Liver (tissue), 9 donors: Measurements from ENCODE around the gene XRCC6. TPM values are rescaled to one million over a fixed set of nuclear protein-coding genes. Genes with fewer than 3 reads are reported as not detected.

Experiments
- DNase-seq: peaks from one replicate; pipeline ENCODE4 v3.0.0-alpha.2; 2017; ENCODE audit warnings: low spot score
- H3K27ac ChIP-seq, 2 donors: one replicate each; pipeline ENCODE4 v1.7.0; 2013; ENCODE audit warnings: inconsistent platforms in 2 of 2, low read length in 2 of 2, control low read depth in 1 of 2, low read depth in 1 of 2, mild to moderate bottlenecking in 1 of 2
- H3K27me3 ChIP-seq, 4 donors: one replicate each; pipeline versions ENCODE4 v1.6.1 to v1.7.0; 2013; ENCODE audit warnings: low read length in 3 of 4, inconsistent platforms in 1 of 4, mild to moderate bottlenecking in 1 of 4, moderate library complexity in 1 of 4; ENCODE audit not compliant: control insufficient read depth in 4 of 4, insufficient read depth in 4 of 4
- H3K36me3 ChIP-seq, 4 donors: one replicate each; pipeline versions ENCODE4 v1.6.1 to v1.7.0; 2013; ENCODE audit warnings: low read length in 3 of 4, mild to moderate bottlenecking in 3 of 4, low read depth in 1 of 4, moderate library complexity in 1 of 4; ENCODE audit not compliant: control insufficient read depth in 4 of 4, insufficient read depth in 3 of 4
- H3K4me1 ChIP-seq, 4 donors: one replicate each; pipeline versions ENCODE4 v1.6.1 to v1.7.0; 2013; ENCODE audit warnings: low read length in 3 of 4, mild to moderate bottlenecking in 3 of 4, moderate library complexity in 1 of 4; ENCODE audit not compliant: control insufficient read depth in 4 of 4, insufficient read depth in 4 of 4
- H3K4me3 ChIP-seq, 3 donors: one replicate each; pipeline versions ENCODE4 v1.6.1 to v1.7.0; 2013; ENCODE audit warnings: low read length in 3 of 3, control low read depth in 1 of 3, low read depth in 1 of 3, mild to moderate bottlenecking in 1 of 3
- H3K9ac ChIP-seq, 2 donors: one replicate each; pipeline ENCODE4 v1.7.0; 2013; ENCODE audit warnings: low read length in 2 of 2, mild to moderate bottlenecking in 2 of 2, moderate library complexity in 2 of 2, control low read depth in 1 of 2, low read depth in 1 of 2
- H3K9me3 ChIP-seq, 4 donors: one replicate each; pipeline versions ENCODE4 v1.6.1 to v1.7.0; 2013; ENCODE audit warnings: low read length in 3 of 4; ENCODE audit not compliant: control insufficient read depth in 4 of 4
- CTCF ChIP-seq: fragments of 150-350 bp; IDR thresholded peaks from 2 replicates; pipeline ENCODE4 v1.5.1; 2017; ENCODE audit warnings: improper control_type of control experiment, low read depth, low read length; ENCODE audit not compliant: missing input control
- FOXA2 ChIP-seq: IDR thresholded peaks from 2 replicates; pipeline ENCODE4 v1.6.1; 2016; ENCODE audit warnings: antibody characterized with exemption
- GABPA ChIP-seq, 2 donors: IDR thresholded peaks in 1 of 2; conservative IDR thresholded peaks in 1 of 2; 2 replicates each; pipeline ENCODE4 v1.6.1; 2016; ENCODE audit warnings: antibody characterized with exemption in 2 of 2, mild to moderate bottlenecking in 1 of 2, moderate library complexity in 1 of 2
- HNF4A ChIP-seq, 2 donors: conservative IDR thresholded peaks; 2 replicates each; pipeline ENCODE4 v1.6.1; 2016; ENCODE audit warnings: antibody characterized with exemption in 2 of 2, mild to moderate bottlenecking in 2 of 2
- HNF4G ChIP-seq: IDR thresholded peaks from 2 replicates; pipeline ENCODE4 v1.6.1; 2016; ENCODE audit warnings: antibody characterized with exemption
- JUND ChIP-seq, 2 donors: IDR thresholded peaks; 2 replicates each; pipeline ENCODE4 v1.6.1; 2016; ENCODE audit warnings: antibody characterized with exemption in 2 of 2
- NR2F2 ChIP-seq: IDR thresholded peaks from 2 replicates; pipeline ENCODE4 v1.6.1; 2016; ENCODE audit warnings: antibody characterized with exemption
- RAD21 ChIP-seq, 2 donors: IDR thresholded peaks; 2 replicates each; pipeline ENCODE4 v1.6.1; 2016; ENCODE audit warnings: antibody characterized with exemption in 2 of 2, mild to moderate bottlenecking in 2 of 2
- RXRA ChIP-seq, 2 donors: IDR thresholded peaks; 2 replicates each; pipeline ENCODE4 v1.6.1; 2017 to 2018; ENCODE audit warnings: antibody characterized with exemption in 2 of 2, mild to moderate bottlenecking in 1 of 2
- SP1 ChIP-seq: IDR thresholded peaks from 2 replicates; pipeline ENCODE4 v1.6.1; 2018; ENCODE audit warnings: antibody characterized with exemption, mild to moderate bottlenecking
- ZBTB33 ChIP-seq: IDR thresholded peaks from 2 replicates; pipeline ENCODE4 v1.6.1; 2016; ENCODE audit warnings: antibody characterized with exemption
- WGBS: extraction: QIAGEN DNeasy Blood & Tissue Kit; methylation state at CpG from one replicate; pipeline ENCODE4 v1.1.7; 2013; 5-methylcytosine and 5-hydroxymethylcytosine counted together
- polyA plus RNA-seq, 2 donors: library from polyadenylated mRNA; stranded (reverse) in 1 of 2; unstranded in 1 of 2; fragments of 200-250 nt in 1 of 2; fragments of >200 nt in 1 of 2; fragmentation: Nextera tagmentation in 1 of 2; extraction: Ambion mirVana in 1 of 2; gene quantifications; one replicate each; pipeline versions ENCODE4 v1.2.1 to v1.2.3, GENCODE V29; 2013 to 2015
- total RNA-seq, 2 donors: library from RNA; depleted of rRNA; stranded (reverse); fragments of >200 nt; gene quantifications; one replicate each; pipeline ENCODE4 v1.2.3, GENCODE V29; 2014
- TF ChIP-seq, protein P1 (sequence below): IDR thresholded peaks from 2 replicates; pipeline ENCODE4 v1.6.1; 2016; ENCODE audit warnings: antibody characterized with exemption
- TF ChIP-seq, protein P2 (sequence below): IDR thresholded peaks from 2 replicates; pipeline ENCODE4 v1.6.1; 2016; ENCODE audit warnings: antibody characterized with exemption
- TF ChIP-seq, protein P3 (sequence below): IDR thresholded peaks from 2 replicates; pipeline ENCODE4 v1.6.1; 2016; ENCODE audit warnings: antibody characterized with exemption, mild to moderate bottlenecking
- donor health status: healthy.
- donor health status: healthy.
- donor health status: healthy.
- donor health status: healthy.
- donor health status: healthy.

XRCC6 gene
- total and polyA plus RNA-seq, 4 donors = 81.8 to 148 (median 96.0) TPM

- H3K27me3 ChIP-seq = no peaks in the 10 kb centered on the region
- DNase-seq = no peak
- H3K4me1 ChIP-seq = no peaks in the 10 kb centered on the region
- no peaks in the 10 kb centered on the region for H3K9me3 ChIP-seq
- TF ChIP-seq GABPA (IDR thresholded peaks at IDR 0.05 in 1 of 2, conservative IDR thresholded peaks at IDR 0.05 in 1 of 2) = no peak
- TF ChIP-seq JUND (IDR thresholded peaks at IDR 0.05) = no peak
- TF ChIP-seq, protein P1, sequence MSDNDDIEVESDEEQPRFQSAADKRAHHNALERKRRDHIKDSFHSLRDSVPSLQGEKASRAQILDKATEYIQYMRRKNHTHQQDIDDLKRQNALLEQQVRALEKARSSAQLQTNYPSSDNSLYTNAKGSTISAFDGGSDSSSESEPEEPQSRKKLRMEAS = no peak
- no peak for TF ChIP-seq RAD21 (IDR thresholded peaks at IDR 0.05)
- no peak for TF ChIP-seq CTCF
- TF ChIP-seq FOXA2 = no peak
- no peak for TF ChIP-seq HNF4G
- TF ChIP-seq, protein P2, sequence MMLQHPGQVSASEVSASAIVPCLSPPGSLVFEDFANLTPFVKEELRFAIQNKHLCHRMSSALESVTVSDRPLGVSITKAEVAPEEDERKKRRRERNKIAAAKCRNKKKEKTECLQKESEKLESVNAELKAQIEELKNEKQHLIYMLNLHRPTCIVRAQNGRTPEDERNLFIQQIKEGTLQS = no peak
- TF ChIP-seq NR2F2 = no peak
- TF ChIP-seq, protein P3, sequence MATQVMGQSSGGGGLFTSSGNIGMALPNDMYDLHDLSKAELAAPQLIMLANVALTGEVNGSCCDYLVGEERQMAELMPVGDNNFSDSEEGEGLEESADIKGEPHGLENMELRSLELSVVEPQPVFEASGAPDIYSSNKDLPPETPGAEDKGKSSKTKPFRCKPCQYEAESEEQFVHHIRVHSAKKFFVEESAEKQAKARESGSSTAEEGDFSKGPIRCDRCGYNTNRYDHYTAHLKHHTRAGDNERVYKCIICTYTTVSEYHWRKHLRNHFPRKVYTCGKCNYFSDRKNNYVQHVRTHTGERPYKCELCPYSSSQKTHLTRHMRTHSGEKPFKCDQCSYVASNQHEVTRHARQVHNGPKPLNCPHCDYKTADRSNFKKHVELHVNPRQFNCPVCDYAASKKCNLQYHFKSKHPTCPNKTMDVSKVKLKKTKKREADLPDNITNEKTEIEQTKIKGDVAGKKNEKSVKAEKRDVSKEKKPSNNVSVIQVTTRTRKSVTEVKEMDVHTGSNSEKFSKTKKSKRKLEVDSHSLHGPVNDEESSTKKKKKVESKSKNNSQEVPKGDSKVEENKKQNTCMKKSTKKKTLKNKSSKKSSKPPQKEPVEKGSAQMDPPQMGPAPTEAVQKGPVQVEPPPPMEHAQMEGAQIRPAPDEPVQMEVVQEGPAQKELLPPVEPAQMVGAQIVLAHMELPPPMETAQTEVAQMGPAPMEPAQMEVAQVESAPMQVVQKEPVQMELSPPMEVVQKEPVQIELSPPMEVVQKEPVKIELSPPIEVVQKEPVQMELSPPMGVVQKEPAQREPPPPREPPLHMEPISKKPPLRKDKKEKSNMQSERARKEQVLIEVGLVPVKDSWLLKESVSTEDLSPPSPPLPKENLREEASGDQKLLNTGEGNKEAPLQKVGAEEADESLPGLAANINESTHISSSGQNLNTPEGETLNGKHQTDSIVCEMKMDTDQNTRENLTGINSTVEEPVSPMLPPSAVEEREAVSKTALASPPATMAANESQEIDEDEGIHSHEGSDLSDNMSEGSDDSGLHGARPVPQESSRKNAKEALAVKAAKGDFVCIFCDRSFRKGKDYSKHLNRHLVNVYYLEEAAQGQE = no peak
- TF ChIP-seq ZBTB33 = no peak
- no peak for TF ChIP-seq SP1
- no peak overlapping the region for H3K4me3 ChIP-seq
- H3K9ac ChIP-seq = no peak overlapping the region
- peaks cover 4 to 11% (median 10%) of the 10 kb centered on the region in 4 donors for H3K36me3 ChIP-seq
- 95% methylated on average over 11 of the region's 11 CpGs for WGBS
- no peak overlapping the region for H3K27ac ChIP-seq
Observed at GRCh38 chr22:41573677-41574076, 47.4 kb upstream of the XRCC6 start.

DNA sequence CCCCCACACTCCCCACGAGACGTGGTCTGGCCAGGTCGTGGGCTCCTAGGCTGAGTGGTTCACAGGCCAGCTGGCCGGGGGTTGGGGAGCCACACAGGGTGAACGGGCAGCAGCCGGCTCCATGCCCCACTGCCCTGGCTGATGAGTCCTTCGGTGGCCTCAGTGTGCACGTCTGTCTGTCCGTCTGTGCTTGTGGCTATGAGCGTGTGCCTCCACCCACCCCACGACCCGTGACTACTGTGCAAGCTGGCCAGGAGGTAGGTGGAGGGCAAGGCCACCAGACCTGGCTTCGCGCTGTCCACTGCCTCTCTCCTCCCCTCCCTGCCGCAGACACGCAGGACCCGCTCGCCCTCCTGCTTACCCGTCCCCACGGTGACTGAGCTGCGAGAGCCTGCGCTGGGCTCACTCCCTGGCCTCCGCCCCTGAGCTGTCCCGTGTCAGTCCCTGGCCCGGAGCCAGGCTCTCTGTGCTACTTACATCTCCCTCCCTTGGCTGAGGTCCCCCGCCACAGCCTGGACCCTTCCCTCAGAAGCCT, 46.2 kb upstream of the XRCC6 start:
- Histone ChIP-seq H3K4me1 (no peaks in the 10 kb centered on the region), H3K36me3 (peaks cover 6 to 14% (median 12%) of the 10 kb centered on the region in 4 donors), H3K27ac (no peak overlapping the region), H3K27me3 (no peaks in the 10 kb centered on the region), H3K9me3 (no peaks in the 10 kb centered on the region), H3K9ac (no peak overlapping the region), H3K4me3 (no peak overlapping the region)
- no peak for DNase-seq
- TF ChIP-seq CTCF (no peak), HNF4A (conservative IDR thresholded peaks at IDR 0.05) (no peak), RXRA (IDR thresholded peaks at IDR 0.05) (no peak), FOXA2 (no peak), NR2F2 (no peak)
- WGBS = 83% methylated on average over 26 of the region's 26 CpGs
